GM19468 (cell line): ENCODE measurements around the gene SLC15A2.

Experiments used
- ATAC-seq: cut with Tn5 transposase; IDR thresholded peaks from one replicate; pipeline ENCODE4 v1.9.1; 2021; ENCODE audit warnings: mild to moderate bottlenecking, moderate library complexity, moderate number of reproducible peaks; ENCODE audit not compliant: unreplicated experiment; ENCODE audit errors: extremely low read depth

The SLC15A2 gene

DNA sequence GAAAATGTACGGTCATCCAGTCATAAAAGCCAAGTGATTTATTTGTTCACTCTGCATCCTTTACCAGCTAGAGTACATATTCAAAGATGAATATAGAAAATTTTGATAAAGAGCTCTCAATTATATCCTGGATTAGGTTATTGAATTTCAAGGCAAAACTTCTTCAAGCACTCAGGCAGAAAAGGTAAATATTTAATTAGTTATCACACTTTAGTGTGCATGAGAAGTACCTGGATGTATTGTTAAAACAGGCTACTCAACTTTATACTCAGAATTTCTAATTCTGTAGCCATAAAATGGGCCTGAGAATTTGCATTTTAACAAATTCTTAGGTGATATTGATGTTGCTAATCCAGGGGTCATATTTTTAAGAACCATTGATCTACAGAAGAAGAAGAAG is 82.5 kb downstream of the SLC15A2 start:
- ATAC-seq: no peak

DNA sequence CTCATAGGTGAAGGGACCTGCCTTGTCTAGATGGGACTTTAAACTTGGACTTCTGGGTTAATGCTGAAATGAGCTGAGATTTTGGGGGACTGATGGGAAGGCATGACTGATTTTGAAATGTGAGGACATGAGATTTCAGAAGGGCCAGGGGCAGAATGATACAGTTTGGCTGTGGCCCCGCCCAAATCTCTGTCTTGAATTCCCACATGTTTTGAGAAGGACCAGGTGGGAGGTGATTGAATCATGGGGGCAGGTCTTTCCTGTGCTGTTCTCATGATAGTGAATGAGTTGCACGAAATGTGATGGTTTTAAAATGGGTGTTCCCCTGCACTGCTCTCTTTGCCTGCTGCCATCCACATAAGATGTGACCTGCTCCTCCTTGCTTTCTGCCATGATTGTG is 85.0 kb downstream of the SLC15A2 start:
- no peak for ATAC-seq

DNA sequence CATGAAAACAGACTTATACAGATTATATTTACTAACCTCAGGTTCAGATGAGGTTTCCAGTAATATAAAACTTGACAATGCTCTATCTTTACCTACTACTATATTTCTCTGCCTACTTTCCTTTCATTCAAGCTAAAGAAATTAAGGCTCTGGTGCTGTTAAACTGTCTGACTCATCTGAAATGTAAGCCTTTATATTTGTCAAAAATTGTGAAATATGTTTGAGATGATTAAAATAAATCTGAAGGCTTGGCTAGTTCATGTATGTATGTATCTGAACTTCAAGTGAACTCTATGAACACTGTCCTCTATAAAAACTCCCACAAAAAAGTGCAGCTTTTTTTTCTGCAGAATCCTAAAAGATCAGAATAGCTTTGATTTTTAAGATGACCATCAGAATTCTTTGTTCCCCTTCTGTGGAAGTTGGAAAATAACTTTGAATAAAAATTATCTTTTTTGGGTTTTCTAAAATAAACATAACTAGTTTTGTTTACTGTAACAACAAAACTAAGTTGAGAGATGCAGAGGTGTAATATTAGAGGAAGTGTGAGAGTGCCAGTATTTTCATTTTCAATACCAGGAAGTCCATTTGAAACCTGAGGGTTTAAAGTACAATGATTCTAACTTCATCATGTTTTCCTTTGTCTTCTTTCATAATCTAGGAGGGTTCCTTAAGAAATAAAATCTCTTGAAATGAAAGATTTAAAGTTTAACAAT is 85.7 kb downstream of the SLC15A2 start:
- ATAC-seq: no peak

DNA sequence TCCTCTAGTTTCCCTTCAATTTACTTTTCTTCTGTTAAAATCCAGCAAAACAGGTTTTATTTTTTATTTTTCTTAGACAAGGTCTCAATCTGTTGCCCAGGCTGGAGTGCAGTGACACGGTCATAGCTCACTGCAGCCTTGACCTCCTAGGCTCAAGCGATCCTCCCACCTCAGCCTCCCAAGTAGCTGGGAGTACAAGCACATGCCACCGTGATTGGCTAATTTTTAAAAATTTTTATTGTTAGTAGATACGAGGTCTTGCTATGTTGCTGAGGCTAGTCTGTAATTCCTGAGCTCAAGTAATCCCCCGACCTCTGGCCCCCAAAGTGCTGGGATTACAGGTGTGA is 86.2 kb downstream of the SLC15A2 start:
- ATAC-seq: no peak

DNA sequence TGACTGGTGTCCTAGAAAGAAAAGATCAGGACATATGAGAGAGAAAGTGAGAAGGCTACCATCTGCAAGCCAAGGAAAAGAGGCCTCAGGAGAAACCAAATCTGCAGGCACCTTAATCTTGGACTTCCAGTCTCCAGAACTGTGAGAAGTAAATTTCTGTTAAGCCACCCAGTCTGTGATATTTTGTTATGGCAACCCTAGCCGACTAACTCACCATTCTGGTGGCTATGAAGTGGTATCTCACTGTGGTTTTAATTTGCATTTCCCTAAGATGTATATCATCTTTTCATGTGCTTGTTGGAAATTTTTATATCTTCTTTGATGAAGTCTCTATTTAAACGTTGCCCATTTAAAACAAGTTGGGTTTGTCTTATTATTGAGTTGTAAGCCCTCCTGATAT is 87.3 kb downstream of the SLC15A2 start:
- ATAC-seq: no peak

DNA sequence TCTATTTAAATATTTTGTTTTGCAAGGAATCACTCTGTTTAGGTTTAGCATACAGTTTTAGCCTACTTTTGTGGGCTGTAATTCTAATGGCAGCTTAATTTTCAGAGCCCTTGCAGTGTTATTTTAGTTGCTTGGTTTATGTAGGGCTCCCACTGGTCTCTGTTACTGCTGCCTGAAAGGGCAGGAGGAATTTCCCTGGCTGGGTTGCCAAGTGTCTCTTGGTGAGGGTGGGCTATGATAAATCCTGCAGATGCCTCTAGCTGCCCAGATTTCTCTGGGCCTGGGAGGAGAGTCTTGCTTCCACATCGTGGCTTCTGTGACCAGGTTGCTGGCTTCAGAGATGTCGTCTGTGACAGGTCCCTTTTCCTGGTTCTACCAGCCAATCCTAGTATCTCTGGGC is 91.6 kb downstream of the SLC15A2 start:
- ATAC-seq: no peak

DNA sequence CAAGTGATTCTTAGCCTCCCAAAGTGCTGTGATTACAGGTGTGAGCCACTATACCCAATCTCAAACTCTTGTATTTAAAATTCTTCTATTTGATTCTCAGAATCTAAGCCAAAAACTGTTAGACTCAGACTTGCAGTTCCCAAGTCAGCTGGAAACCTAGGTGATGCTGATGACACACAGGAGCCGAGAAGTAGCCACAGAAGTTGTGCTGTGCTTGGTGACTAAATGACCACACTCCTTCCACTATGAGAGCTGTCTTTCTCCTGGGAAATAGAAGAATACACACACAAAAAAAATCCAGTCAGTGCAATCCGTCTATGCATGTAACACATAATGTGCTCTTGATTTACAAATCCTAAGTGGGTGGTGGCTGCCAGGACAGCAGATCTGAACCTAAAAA is 93.9 kb downstream of the SLC15A2 start:
- ATAC-seq: no peak

DNA sequence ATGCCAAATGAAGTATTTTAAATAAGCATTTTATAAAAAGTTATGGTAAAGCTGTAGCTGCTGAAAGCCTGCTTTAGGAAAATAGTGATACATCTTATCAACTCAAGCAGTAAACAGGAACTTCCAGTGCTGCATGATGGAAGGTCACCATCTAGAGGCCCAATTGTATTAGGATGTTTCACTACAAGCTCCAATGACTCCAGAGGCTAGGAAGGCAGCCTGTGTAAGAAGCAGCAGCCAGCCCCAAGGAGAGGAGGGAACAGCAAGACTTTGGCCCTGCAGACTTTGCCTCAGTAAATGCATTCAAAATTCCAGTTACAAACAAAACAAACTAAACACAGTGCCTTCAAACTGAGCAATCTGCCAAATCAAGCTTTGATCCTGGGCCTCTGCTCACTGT is 95.7 kb downstream of the SLC15A2 start:
- no peak for ATAC-seq

DNA sequence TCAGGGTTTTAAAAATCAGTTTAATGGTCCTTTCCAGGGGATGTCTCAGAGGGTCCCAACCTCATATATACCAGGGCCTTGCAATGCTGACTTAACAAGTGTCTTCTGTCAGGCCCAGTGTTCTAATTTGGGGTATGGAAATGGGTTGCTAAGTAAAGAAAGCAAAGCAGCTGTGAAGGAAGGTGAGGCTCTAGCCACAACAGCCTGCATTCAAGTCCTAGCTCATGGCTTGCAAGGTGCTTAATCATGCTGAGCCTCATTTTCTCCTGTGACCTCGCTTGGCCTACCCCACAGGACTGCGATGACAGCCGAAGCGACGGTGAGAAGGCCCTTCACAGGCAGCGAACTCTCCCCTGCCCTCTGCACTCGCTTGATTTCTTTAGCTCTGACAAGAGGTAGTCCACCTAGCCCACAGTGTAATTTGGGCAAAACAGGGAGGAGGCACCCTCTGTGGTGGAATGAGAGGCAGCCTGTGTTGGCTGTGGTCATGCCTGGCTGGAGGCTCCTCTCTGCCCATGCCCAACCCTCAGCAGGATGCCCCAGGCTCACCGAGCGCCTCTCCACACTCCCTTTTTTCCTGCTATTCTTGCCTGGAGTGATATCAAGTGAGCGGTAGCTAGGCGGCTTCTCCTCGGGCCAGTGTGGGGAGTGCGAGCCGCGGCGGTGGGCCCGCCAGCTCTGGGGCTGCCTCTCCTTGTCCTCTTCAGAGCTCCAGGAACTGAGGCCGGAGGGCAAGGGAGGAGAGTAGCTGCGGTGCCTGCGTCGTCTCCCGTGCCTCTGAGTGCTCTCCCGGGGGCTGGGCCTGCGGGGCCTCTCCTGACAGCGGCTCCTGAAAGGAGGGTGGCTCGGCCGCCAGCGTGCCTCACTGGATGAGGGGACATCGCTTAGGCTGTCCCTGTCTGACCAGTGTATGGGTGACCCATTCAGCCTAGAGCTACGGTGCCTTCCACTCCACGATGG is 98.7 kb downstream of the SLC15A2 start:
- ATAC-seq: no peak
